GM18873 (cell line): ENCODE measurements around the gene GJC2.

Source experiments
- ATAC-seq: cut with Tn5 transposase; IDR thresholded peaks from one replicate; pipeline ENCODE4 v1.9.1; 2021; ENCODE audit warnings: mild to moderate bottlenecking, moderate library complexity, moderate number of reproducible peaks; ENCODE audit not compliant: unreplicated experiment, low FRiP score

GJC2 gene

GRCh38 chr1:228112617-228113016 lies 37.1 kb upstream of the GJC2 start:
- no peak for ATAC-seq

DNA sequence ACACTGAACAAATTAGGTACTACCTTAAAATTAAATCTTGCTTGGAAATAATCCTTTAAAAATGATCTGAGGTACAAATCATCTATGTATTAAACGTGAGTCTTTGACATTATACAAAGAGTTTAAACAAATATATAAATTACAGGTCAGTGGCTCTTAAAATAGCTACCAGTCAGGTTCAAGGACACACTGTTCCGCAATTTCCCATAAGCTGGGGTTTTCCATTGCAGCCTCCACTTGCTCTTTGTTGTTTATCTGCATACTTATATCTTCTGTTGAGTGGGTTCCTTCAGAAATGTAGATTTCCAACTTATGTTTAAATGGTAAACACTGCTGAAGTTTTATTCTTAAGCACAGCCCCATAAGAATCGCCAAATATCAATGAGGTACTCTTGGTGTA lies 34.9 kb upstream of the GJC2 start:
- ATAC-seq: no peak

- ATAC-seq: no peak
These were observed 32.4 kb upstream of the GJC2 start for GRCh38 chr1:228117335-228117734.

DNA sequence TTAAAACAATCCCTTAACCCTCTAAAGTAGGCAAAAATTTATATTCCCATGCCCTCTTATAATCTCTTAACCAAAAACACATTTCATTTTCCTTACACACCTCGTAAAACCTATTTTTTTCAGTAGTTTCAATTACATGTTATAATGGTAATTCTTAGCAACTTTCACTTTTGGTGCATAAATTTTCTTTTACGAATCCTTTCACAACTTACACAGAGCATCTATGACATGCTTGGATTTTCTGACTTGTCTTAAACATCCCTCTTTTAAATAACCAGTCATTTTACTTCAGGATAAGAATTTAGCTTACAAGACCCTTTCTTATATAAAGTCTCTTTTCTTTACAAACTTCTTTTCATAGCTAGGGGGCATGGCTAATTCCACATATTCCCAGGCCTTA lies 31.7 kb upstream of the GJC2 start:
- ATAC-seq: no peak

DNA sequence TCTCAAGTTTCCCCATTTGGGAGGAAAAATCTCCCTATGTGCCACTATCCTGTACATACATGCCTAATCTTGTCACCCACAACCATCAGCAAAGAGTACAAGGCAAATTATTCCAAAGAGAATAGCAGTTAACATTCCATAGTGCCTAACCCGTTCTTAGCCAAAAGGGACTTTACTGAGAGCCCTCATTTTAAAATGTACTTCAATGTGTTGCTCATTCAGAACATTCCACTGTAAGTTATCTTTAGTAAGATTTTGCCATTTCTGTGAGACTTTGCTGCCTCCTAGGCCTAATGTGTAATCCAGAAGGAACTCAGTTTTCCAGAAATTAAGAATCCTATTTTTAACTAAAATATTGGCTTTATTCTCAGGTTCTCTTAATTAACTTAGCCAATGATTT lies 29.4 kb upstream of the GJC2 start:
- no peak for ATAC-seq

DNA sequence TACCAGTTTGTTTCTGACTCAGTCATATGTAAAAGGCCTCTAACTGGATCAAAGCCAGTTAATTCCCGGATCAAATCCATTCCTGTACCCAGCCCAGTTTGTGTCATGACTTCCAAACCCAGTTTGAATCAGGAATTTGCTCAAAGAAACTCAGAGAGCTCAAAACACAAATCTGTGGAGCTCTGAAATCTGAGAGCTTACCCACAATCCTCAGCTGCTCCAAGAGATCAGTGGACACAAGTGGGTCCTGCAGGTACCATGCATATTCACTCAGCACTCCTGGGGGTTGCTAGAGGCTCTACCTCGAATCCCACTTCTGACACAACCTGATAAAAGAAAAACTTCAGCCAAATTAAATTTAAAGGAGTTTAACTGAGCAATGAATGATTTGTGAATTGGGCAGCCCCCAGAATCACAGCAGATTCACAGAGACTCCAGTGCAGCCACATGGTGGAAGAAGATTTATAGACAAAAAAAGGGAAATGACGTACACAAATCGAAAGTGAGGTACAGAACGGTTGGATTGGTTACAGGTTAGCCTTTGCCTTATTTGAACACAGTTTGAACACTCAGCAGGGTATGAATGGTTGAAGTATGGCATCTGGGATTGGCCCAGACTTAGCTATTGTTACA lies 28.8 kb upstream of the GJC2 start:
- no peak for ATAC-seq

DNA sequence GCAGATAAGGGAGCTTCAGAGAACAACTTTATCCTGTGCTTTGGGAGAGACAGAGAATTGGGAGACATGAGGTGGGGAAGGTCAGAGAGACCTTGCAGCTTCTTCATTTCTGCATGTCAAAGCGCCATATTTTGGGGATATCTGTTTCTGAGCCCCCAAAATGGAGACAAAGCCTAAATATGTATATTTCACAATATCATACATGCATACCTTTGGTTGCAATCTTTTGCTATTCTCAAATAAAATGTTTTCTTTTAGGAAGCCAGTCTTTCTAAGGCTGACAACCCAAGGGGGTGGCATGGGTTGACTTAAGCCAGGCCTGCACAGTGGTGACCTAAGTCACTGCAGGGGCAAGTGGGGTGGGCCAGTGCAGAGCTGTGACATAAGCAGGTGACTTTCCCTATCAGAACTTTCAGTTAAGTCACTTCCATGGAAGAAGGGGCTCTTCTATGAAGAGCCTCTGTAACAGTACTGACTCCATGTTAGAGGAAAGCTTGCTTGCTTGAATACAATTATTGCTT lies 26.7 kb upstream of the GJC2 start:
- no peak for ATAC-seq

DNA sequence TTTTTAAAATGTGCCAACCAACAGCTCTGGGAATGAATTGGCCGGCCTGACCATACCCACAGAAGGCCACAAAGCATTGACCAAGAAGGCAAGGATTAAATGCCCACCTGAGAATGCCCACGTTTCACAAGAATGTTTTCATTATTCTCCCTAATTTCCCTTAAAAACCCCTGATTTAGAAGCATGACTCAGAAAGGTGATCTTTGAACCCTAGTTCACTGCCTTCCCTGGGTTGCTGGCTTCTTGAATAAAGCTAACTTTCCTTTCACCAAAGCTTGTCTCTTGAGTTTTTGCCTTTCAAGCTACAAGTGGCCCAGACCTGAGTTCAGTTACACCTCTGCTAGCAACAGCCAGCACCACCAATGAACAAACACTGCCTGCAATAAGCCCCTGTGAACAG lies 26.2 kb upstream of the GJC2 start:
- no peak for ATAC-seq

- ATAC-seq: no peak
These were observed 24.5 kb upstream of the GJC2 start for GRCh38 chr1:228125185-228125584.

GRCh38 chr1:228131766-228132165 lies 18.0 kb upstream of the GJC2 start:
- ATAC-seq: no peak

DNA sequence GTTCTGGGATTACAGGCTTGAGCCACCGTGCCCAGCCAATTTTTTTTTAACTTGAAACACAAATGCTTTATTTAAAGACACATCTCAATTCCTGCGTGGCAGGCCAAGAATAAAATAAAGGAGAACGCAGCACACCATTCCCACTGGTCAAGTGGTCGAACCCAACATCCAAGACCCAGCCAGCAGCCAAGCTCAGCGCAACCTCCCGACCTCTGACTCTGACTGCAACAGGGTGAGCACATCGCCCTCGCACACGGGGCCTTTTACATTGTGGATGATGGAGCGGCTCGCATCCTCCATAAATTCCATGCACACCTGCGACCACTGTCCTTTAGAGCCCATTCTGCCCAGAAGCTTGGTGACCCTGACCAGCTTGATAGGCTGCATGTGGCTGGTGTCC lies 15.1 kb upstream of the GJC2 start:
- ATAC-seq: no peak

GRCh38 chr1:228136901-228137300 lies 12.8 kb upstream of the GJC2 start:
- ATAC-seq: no peak

GRCh38 chr1:228139406-228139930 lies 10.3 kb upstream of the GJC2 start:
- ATAC-seq: no peak

DNA sequence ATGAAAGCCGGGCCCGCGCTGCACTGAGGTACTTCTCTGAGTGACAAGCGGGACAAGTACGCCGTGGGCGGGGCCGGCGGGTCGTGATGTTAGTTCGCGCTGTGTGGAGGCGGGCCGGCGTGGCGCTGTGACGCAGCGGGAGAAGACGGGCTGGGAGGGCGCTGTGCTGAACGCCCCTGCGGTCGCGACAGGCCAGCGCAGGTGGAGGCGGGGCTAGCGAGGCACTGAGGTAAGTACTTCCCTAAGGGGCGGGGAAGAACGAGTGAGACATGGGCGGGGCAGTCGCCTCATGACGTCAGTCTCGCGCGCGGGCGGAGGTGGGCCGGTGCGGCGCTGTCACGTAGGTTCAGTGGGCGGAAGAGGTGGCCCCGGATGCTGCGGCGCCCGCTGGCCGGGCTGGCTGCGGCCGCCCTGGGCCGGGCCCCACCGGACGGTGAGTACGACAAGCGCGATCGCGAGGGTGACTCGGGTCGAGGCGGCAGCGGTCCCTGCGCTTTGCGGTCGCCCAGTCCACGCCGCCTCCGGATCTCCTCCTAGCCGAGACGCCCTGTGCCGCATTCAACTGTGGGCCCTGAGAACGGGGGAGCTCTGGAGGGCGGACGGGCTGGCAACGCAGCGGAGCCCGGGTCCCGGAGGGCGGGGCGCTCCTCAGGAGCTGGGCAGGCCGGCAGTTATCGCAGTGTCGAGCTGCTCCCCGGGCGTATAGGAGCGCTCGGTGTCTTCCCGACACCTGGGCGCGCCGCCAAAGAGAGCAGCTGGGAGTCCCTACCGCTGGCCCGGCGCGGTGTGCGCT lies 9.6 kb upstream of the GJC2 start, which contains the start of gene GUK1:
Gene GUK1 (plus strand): TSS at position 349 of the 793 bp plus-strand sequence. CDS start 24 bp downstream, at position 373.
- ATAC-seq: peak; percentile 88

GRCh38 chr1:228140724-228141225 lies 9.0 kb upstream of the GJC2 start:
- ATAC-seq: no peak

DNA sequence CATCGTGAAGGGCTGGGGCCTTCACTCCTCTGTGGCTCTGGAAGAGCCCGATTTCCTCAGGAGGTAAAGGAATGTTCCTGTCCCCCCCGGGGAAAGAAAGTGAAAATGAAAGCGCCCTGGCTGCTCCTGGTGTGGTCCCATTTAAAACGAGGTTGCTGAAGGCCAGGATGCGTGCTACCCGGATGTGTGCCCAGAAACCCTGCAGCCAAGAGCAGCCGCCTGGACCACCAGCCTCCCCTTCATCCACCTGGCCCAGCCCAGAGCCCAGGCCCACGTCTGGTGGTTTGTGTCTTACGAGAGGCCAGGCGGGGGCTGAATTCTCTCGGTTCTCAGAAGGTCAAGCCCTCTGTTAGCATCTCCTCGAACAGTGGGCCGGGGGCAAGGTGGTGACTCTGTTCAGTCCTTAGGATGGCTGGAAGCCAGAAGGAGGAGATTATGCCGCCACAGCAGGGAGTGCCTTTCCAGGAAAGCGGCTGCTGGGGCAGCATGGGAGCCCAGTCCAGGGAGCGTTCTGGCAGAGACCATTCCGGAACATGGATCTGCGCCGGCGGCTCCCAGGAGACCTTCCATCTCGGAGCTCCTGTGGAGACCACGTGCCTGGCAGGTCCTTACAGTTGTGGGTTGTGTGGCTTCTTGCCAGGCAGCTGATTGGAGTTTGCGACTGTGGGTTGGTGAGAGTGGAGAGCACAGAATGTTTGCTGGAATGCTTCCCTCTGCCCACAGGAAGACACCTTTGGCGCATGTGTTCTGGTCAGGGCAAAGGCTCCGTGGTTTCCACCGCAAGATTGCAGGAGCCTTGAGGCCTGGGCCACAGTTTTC lies 8.3 kb upstream of the GJC2 start:
- no peak for ATAC-seq

GRCh38 chr1:228142155-228142691 lies 7.5 kb upstream of the GJC2 start:
- no peak for ATAC-seq

- no peak for ATAC-seq
These were observed 7.0 kb upstream of the GJC2 start for GRCh38 chr1:228142701-228143136.

GRCh38 chr1:228143480-228144192 lies 6.1 kb upstream of the GJC2 start:
- ATAC-seq: no peak
